Upper lobe of left lung (tissue), 4 donors: ENCODE data around the gene DCST1.

Experiments used
- CTCF ChIP-seq, 6 experiments: fragments of 450-650 bp in 4 of 6; fragments of 200-600 bp in 2 of 6; sonication (generic) in 2 of 6; IDR thresholded peaks; one replicate each; pipeline ENCODE4 v1.5.1; 2016 to 2019; ENCODE audit warnings: antibody characterized with exemption in 6 of 6
- POLR2A ChIP-seq, 4 donors: fragments of 450-650 bp; IDR thresholded peaks; one replicate each; pipeline ENCODE4 v1.5.1; 2016 to 2017; ENCODE audit warnings: antibody characterized with exemption in 4 of 4, mild to moderate bottlenecking in 2 of 4
- POLR2AphosphoS5 ChIP-seq, 2 donors: sonication (generic); formaldehyde crosslinking; IDR thresholded peaks; one replicate each; pipeline ENCODE4 v1.5.1; 2017; ENCODE audit warnings: antibody characterized with exemption in 2 of 2

- no peak for TF ChIP-seq CTCF (IDR thresholded peaks at IDR 0.05)
- TF ChIP-seq POLR2AphosphoS5 (IDR thresholded peaks at IDR 0.05): no peak
- no peak for TF ChIP-seq POLR2A (IDR thresholded peaks at IDR 0.05)
Observed at GRCh38 chr1:155030243-155030795, 3.3 kb upstream of the DCST1 start.
